ENCODE results near the gene B3GALT5.

B3GALT5 gene

DNA sequence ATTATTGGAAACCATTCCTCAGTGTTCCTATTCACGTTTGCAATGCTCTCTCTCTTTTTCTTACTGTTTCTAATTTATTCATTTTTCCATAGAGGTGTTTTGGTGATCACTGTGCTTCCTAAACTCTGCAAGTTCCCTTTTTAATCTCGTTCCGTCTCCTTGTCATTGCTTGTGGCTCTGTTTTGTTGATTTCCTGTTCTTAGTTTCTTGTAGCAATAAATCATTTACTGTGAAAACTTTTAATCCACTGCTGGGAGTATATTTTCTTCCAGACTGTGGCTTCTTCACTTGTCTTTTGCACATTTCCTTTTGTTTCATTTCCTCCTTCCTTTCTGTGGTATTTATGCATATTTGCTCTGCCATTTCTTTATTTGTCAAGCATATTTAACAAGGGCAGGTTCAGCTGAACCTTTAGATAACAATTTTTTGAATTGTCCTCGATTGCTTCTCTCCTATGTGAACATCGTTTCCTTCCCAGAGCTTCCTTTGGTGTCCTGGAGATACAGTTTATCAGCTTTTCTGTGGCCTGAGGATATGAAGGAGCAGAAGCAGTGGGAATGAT, 3.6 kb downstream of the B3GALT5 start:
- no peaks in the 10 kb centered on the region for H3K9me3 Mint-ChIP-seq
- H3K4me3 Mint-ChIP-seq = no peak overlapping the region
- ATAC-seq (replicated peaks; ENCODE audit: extremely low read depth, poor library complexity, severe bottlenecking) (no peak), DNase-seq (ENCODE audit: low spot score in 2 of 2) (no peak)
- H3K36me3 Mint-ChIP-seq (ENCODE audit: insufficient read depth) = no peaks in the 10 kb centered on the region
- H3K27me3 Mint-ChIP-seq = peaks cover 49% of the 10 kb centered on the region
- H3K4me1 Mint-ChIP-seq = no peaks in the 10 kb centered on the region
- H3K27ac Mint-ChIP-seq (ENCODE audit: low read depth) = no peak overlapping the region

DNA sequence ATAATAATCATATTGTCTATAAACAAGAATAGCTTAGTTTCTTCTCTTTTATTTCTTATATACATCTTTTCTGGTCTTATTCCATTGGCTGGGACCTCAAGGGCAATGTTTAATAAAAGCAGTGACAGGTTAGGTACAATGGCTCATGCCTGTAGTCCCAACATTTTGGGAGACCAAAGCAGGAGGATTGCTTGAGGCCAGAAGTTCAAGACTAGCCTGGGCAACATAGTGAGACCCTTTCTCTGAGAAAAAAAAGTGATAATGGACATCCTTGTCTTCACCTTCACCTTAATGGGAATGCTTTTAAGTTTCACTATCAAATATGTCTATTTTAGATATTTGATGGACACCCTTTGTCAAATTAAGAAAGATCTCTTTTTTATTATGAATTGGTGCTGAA, 8.1 kb downstream of the B3GALT5 start:
- Mint-ChIP-seq H3K4me3 (no peak overlapping the region), H3K9me3 (peaks cover 10% of the 10 kb centered on the region), H3K27ac (ENCODE audit: low read depth) (no peak overlapping the region), H3K4me1 (no peaks in the 10 kb centered on the region), H3K27me3 (peaks cover 19% of the 10 kb centered on the region), H3K36me3 (ENCODE audit: insufficient read depth) (no peaks in the 10 kb centered on the region)
- DNase-seq (ENCODE audit: low spot score in 2 of 2) (no peak), ATAC-seq (replicated peaks; ENCODE audit: extremely low read depth, poor library complexity, severe bottlenecking) (no peak)

- H3K27me3 Mint-ChIP-seq = peaks cover 23% of the 10 kb centered on the region
- H3K36me3 Mint-ChIP-seq (ENCODE audit: insufficient read depth) = peaks cover 2% of the 10 kb centered on the region
- ATAC-seq (replicated peaks; ENCODE audit: extremely low read depth, poor library complexity, severe bottlenecking) (no peak), DNase-seq (ENCODE audit: low spot score in 2 of 2) (no peak)
- peaks cover 15% of the 10 kb centered on the region for H3K9me3 Mint-ChIP-seq
- H3K4me3 Mint-ChIP-seq = no peak overlapping the region
- H3K4me1 Mint-ChIP-seq = no peaks in the 10 kb centered on the region
- H3K27ac Mint-ChIP-seq (ENCODE audit: low read depth) = no peak overlapping the region
These were observed 12.6 kb downstream of the B3GALT5 start for GRCh38 chr21:39625211-39625895.

- H3K4me3 Mint-ChIP-seq = no peak overlapping the region
- H3K27me3 Mint-ChIP-seq = peaks cover 23% of the 10 kb centered on the region
- no peak for ATAC-seq (replicated peaks; ENCODE audit: extremely low read depth, poor library complexity, severe bottlenecking)
- no peaks in the 10 kb centered on the region for H3K4me1 Mint-ChIP-seq
- H3K27ac Mint-ChIP-seq (ENCODE audit: low read depth) = no peak overlapping the region
- peaks cover 14% of the 10 kb centered on the region for H3K9me3 Mint-ChIP-seq
- peaks cover 2% of the 10 kb centered on the region for H3K36me3 Mint-ChIP-seq (ENCODE audit: insufficient read depth)
- no peak for DNase-seq (ENCODE audit: low spot score in 2 of 2)
These were observed 15.6 kb downstream of the B3GALT5 start for GRCh38 chr21:39628385-39628784.

GRCh38 chr21:39630191-39630591, 17.5 kb downstream of the B3GALT5 start:
- no peak for ATAC-seq (replicated peaks; ENCODE audit: extremely low read depth, poor library complexity, severe bottlenecking)
- Mint-ChIP-seq H3K4me1 (no peaks in the 10 kb centered on the region), H3K4me3 (no peak overlapping the region), H3K27ac (ENCODE audit: low read depth) (no peak overlapping the region), H3K36me3 (ENCODE audit: insufficient read depth) (peaks cover 2% of the 10 kb centered on the region), H3K27me3 (peaks cover 13% of the 10 kb centered on the region), H3K9me3 (peaks cover 5% of the 10 kb centered on the region)
- DNase-seq (ENCODE audit: low spot score in 2 of 2) = no peak

DNA sequence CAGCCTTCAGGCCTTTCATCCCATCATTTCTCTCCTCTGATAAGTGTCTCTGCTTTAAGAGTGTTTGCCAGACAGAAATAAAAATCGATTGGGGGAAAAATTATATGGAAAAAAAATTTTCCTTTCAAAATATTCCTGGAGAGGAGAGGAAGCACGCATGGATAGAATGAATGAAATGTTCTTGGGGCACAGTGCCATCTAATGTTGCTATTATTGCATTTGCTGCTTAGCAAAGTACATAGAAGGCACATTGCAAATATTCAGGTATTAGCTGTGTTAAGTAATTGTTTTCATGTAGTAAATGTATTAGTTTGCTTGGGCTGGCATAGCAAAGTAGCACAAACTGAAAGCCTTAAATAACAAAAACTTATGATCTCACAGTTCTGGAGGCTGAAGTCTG, 18.1 kb downstream of the B3GALT5 start:
- Mint-ChIP-seq H3K36me3 (ENCODE audit: insufficient read depth) (peaks cover 2% of the 10 kb centered on the region), H3K9me3 (peaks cover 9% of the 10 kb centered on the region), H3K4me1 (no peaks in the 10 kb centered on the region), H3K27ac (ENCODE audit: low read depth) (no peak overlapping the region), H3K4me3 (no peak overlapping the region), H3K27me3 (peaks cover 18% of the 10 kb centered on the region)
- DNase-seq (ENCODE audit: low spot score in 2 of 2) = no peak
- no peak for ATAC-seq (replicated peaks; ENCODE audit: extremely low read depth, poor library complexity, severe bottlenecking)

- Mint-ChIP-seq H3K36me3 (ENCODE audit: insufficient read depth) (peaks cover 2% of the 10 kb centered on the region), H3K9me3 (peaks cover 9% of the 10 kb centered on the region), H3K27ac (ENCODE audit: low read depth) (no peak overlapping the region), H3K4me1 (no peaks in the 10 kb centered on the region), H3K27me3 (peaks cover 26% of the 10 kb centered on the region), H3K4me3 (no peak overlapping the region)
- no peak for DNase-seq (ENCODE audit: low spot score in 2 of 2)
- ATAC-seq (replicated peaks; ENCODE audit: extremely low read depth, poor library complexity, severe bottlenecking) = no peak
These were observed 19.3 kb downstream of the B3GALT5 start for GRCh38 chr21:39631842-39632562.

- DNase-seq (ENCODE audit: low spot score in 2 of 2) = no peak
- H3K4me1 Mint-ChIP-seq = no peaks in the 10 kb centered on the region
- peaks cover 9% of the 10 kb centered on the region for H3K9me3 Mint-ChIP-seq
- H3K4me3 Mint-ChIP-seq = no peak overlapping the region
- no peak for ATAC-seq (replicated peaks; ENCODE audit: extremely low read depth, poor library complexity, severe bottlenecking)
- no peak overlapping the region for H3K27ac Mint-ChIP-seq (ENCODE audit: low read depth)
- H3K27me3 Mint-ChIP-seq = peaks cover 24% of the 10 kb centered on the region
- H3K36me3 Mint-ChIP-seq (ENCODE audit: insufficient read depth) = peaks cover 1% of the 10 kb centered on the region
These were observed 20.2 kb downstream of the B3GALT5 start for GRCh38 chr21:39632796-39633442.

GRCh38 chr21:39633770-39634181, 21.0 kb downstream of the B3GALT5 start:
- no peak for ATAC-seq (replicated peaks; ENCODE audit: extremely low read depth, poor library complexity, severe bottlenecking)
- Mint-ChIP-seq H3K9me3 (peaks cover 9% of the 10 kb centered on the region), H3K4me1 (no peaks in the 10 kb centered on the region), H3K27me3 (peaks cover 26% of the 10 kb centered on the region), H3K27ac (ENCODE audit: low read depth) (no peak overlapping the region), H3K36me3 (ENCODE audit: insufficient read depth) (no peaks in the 10 kb centered on the region), H3K4me3 (no peak overlapping the region)
- DNase-seq (ENCODE audit: low spot score in 2 of 2) = no peak

DNA sequence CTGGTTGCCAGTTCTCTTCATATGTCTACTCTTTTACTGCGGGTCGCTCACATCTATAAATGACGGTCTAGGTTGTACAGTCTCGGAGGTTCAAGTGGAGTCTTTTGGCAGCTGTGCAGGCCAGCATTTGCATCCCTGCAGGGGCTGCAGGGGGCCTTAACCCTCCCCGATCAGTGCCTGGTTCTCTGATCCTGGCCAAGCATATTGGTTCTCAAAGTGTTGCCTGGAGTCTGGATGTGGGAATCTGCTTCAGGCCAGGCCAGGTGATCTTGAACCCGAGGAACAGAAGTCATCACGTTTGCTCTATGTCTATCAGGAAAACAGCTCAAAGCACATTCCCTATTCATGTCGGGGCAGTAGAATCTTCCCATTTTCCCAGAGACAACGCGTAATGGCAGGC, 21.8 kb downstream of the B3GALT5 start:
- Mint-ChIP-seq H3K27ac (ENCODE audit: low read depth) (peak overlapping the region; percentile 26), H3K27me3 (peaks cover 26% of the 10 kb centered on the region), H3K4me1 (no peaks in the 10 kb centered on the region)

GRCh38 chr21:39637197-39637970, 24.6 kb downstream of the B3GALT5 start:
- H3K36me3 Mint-ChIP-seq (ENCODE audit: insufficient read depth) = no peaks in the 10 kb centered on the region
- H3K4me3 Mint-ChIP-seq = no peak overlapping the region
- DNase-seq (ENCODE audit: low spot score in 2 of 2) (no peak), ATAC-seq (replicated peaks; ENCODE audit: extremely low read depth, poor library complexity, severe bottlenecking) (no peak)
- H3K4me1 Mint-ChIP-seq = no peaks in the 10 kb centered on the region
- no peak overlapping the region for H3K27ac Mint-ChIP-seq (ENCODE audit: low read depth)
- H3K27me3 Mint-ChIP-seq = peaks cover 39% of the 10 kb centered on the region
- peaks cover 9% of the 10 kb centered on the region for H3K9me3 Mint-ChIP-seq

More for the DNA sequence above, 21.8 kb downstream of the B3GALT5 start:
- Mint-ChIP-seq H3K36me3 (ENCODE audit: insufficient read depth) (no peaks in the 10 kb centered on the region), H3K9me3 (peaks cover 9% of the 10 kb centered on the region), H3K4me3 (no peak overlapping the region)
- DNase-seq (ENCODE audit: low spot score in 2 of 2) = no peak
- no peak for ATAC-seq (replicated peaks; ENCODE audit: extremely low read depth, poor library complexity, severe bottlenecking)

- Mint-ChIP-seq H3K27ac (ENCODE audit: low read depth) (no peak overlapping the region), H3K4me3 (no peak overlapping the region), H3K36me3 (ENCODE audit: insufficient read depth) (no peaks in the 10 kb centered on the region), H3K27me3 (peaks cover 39% of the 10 kb centered on the region), H3K4me1 (no peaks in the 10 kb centered on the region), H3K9me3 (peaks cover 9% of the 10 kb centered on the region)
- ATAC-seq (replicated peaks; ENCODE audit: extremely low read depth, poor library complexity, severe bottlenecking) = no peak
- DNase-seq (ENCODE audit: low spot score in 2 of 2) = no peak
These were observed 25.2 kb downstream of the B3GALT5 start for GRCh38 chr21:39637971-39638240.

Data from central memory CD8-positive, alpha-beta T cell (primary cell).